ENCODE data around the gene OR2S2. TPM values are rescaled to one million over a fixed set of nuclear protein-coding genes. Genes with fewer than 3 reads are reported as not detected.

The OR2S2 gene
- total and polyA plus RNA-seq, 2 donors (not counting 3 experiments of a cell fraction or from before 2014, with no cell fraction given), result not detected

DNA sequence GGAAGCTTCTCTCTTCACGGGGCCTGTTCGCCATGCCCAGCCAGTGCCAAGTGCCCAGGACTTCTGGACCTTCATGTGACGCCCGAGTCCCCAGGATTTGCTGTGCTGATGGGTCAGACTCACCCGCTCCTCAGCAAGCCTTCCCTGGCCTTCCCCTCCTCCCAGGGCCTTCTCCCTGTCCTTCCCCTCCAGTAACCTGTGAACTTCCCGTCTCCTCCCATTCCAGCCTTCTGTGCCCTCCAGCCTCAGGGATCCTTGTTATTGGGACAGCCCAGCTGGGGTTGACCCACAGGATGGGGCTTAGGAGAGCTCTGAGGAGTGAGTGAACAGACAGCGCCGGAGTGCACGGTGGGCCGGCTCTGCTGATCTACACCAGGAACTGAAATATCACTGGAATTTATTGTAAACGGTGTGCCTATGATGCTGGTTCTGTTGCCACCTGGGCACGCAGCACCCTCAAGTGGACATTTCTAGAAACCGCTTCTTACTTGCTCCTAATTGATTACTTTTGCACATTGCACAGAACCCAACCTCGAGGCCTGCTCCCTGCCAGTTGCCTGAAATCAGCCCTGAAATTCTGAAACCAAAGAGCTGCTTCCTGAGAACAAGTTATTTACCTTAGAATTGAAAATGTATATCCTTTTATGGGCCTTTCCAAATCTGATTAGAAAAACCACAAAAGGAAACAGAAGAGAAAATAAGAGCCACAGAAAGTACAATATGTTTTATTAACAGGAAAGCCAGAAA lies 47.2 kb downstream of the OR2S2 start:
- Histone ChIP-seq H4K20me1 (replicated peaks; ENCODE audit: control insufficient read depth, extremely low read depth, insufficient read depth, low read length) (no peaks in the 10 kb centered on the region), H3K27ac (ENCODE audit: insufficient read depth, low read depth, low read length) (peak overlapping the region; percentile 94), H3K4me1 (ENCODE audit: control insufficient read depth, extremely low read depth, insufficient read depth, low read length) (peaks cover 68% of the 10 kb centered on the region), H3K79me2 (ENCODE audit: control insufficient read depth, insufficient read depth, low read length) (peaks cover 39% of the 10 kb centered on the region), H3K4me3 (replicated peaks in 1 of 3; ENCODE audit: insufficient read depth in 1 of 3, low read depth in 1 of 3, low read length in 3 of 3) (peak overlapping the region in 2 of 3 experiments; percentile 4 to 53), H3K9me3 (replicated peaks; ENCODE audit: control insufficient read depth, insufficient read depth, low read length) (no peaks in the 10 kb centered on the region), H3K9me1 (replicated peaks; ENCODE audit: control insufficient read depth, extremely low read depth, insufficient read depth, low read length) (no peaks in the 10 kb centered on the region), H2AFZ (ENCODE audit: low read depth, low read length) (no peak overlapping the region), H3K36me3 (ENCODE audit: control insufficient read depth in 2 of 2, extremely low read depth in 1 of 2, insufficient read depth in 2 of 2, low read length in 2 of 2) (no peaks in the 10 kb centered on the region), H3K9ac (replicated peaks; ENCODE audit: extremely low read depth, insufficient read depth, low read length) (peak overlapping the region; percentile 77), H3K4me2 (ENCODE audit: insufficient read depth, low read length) (peak overlapping the region; percentile 63), H3K27me3 (ENCODE audit: control insufficient read depth in 2 of 2, insufficient read depth in 2 of 2, low read length in 2 of 2) (no peaks in the 10 kb centered on the region)
- POLR2A ChIA-PET, result no interaction called here
- TSS peak; percentile 21 for BruUV-seq (replicated peaks)
- CTCF ChIA-PET, result interaction anchor here (0.7 to 6.4 kb wide), 24 partner anchors 8 to 191 kb away, joined by 3 to 46 read pairs (median 5); partner anchors contain the start of genes FAM221B, HINT2, NPR2 and TMEM8B
- TF ChIP-seq FOS (IDR thresholded peaks at IDR 0.05; ENCODE audit: borderline replicate concordance, insufficient read depth, low read length) (no peak), GATA2 (IDR thresholded peaks at IDR 0.05; ENCODE audit: insufficient read depth, insufficient read length, low read depth, low read length) (peak; percentile 21), POLR2AphosphoS5 (IDR thresholded peaks at IDR 0.05; ENCODE audit: insufficient read depth, low read depth, low read length) (peak; percentile 10), CTCF (IDR thresholded peaks at IDR 0.05; ENCODE audit: extremely low read depth in 1 of 2, insufficient read depth in 1 of 2, low read depth in 1 of 2, low read length in 2 of 2) (peak; percentile 60 to 65), POLR2A (IDR thresholded peaks at IDR 0.05; ENCODE audit: low read depth, low read length) (peak; percentile 61)
- TF ChIP-seq, protein P1, sequence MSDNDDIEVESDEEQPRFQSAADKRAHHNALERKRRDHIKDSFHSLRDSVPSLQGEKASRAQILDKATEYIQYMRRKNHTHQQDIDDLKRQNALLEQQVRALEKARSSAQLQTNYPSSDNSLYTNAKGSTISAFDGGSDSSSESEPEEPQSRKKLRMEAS (IDR thresholded peaks at IDR 0.05; ENCODE audit: insufficient read depth, insufficient read length), result no peak
- peak; percentile 86 for DNase-seq (ENCODE audit: low read depth, low spot score)
- intact Hi-C loops (cut with micrococcal nuclease) (loop anchor here (1.0 kb wide), 1 partner anchor 84 kb away; no protein-coding TSS in a partner anchor), dilution Hi-C loops (cut with MboI; ENCODE audit: extremely low pct_ligation_motif_present, low sequenced_read_pairs) (no loop called here)
- FAIRE-seq, result peak; percentile 66

Data from endothelial cell of umbilical vein (primary cell).